ENCODE data around the gene TEKT4. TPM values are rescaled to one million over a fixed set of nuclear protein-coding genes. Genes with fewer than 3 reads are reported as not detected.
"Not testable (repeated sequence)": the region's sequence is repeated elsewhere in the genome, so short reads cannot be mapped to it uniquely, and the experiment has no call there.

The TEKT4 gene
- total RNA-seq (2014; rRNA removed): not detected in 2 replicates
- polyA plus RNA-seq (2012): not detected

- no peak for DNase-seq (ENCODE audit: low read depth)
Observed at GRCh38 chr2:94871226-94872087, at the start of gene TEKT4. Gene TEKT4 (plus strand): TSS chr2:94871430. CDS start chr2:94871580, 150 bp downstream.

DNA sequence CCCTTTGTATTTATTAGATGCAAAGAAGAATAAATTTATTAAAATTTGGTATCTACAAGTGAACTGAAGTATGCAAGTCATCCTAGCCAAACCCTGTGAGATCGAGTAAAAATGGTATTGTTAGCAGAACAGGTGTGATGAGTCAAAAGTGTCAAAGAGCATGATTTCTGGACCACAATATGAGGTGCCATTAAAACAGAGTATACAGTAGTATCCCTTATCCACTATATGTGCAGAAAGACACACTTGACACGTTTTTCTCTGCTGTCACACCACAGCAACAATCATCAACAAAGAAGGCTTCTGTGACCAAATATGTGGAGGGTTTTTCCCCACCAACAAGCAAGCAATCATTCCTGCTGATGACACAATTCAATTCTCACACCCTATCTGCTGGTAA lies 32.0 kb upstream of the TEKT4 start:
- DNase-seq (ENCODE audit: low read depth): not testable (repeated sequence)

GRCh38 chr2:94856856-94857255 lies 14.4 kb upstream of the TEKT4 start:
- not testable (repeated sequence) for DNase-seq (ENCODE audit: low read depth)

DNA sequence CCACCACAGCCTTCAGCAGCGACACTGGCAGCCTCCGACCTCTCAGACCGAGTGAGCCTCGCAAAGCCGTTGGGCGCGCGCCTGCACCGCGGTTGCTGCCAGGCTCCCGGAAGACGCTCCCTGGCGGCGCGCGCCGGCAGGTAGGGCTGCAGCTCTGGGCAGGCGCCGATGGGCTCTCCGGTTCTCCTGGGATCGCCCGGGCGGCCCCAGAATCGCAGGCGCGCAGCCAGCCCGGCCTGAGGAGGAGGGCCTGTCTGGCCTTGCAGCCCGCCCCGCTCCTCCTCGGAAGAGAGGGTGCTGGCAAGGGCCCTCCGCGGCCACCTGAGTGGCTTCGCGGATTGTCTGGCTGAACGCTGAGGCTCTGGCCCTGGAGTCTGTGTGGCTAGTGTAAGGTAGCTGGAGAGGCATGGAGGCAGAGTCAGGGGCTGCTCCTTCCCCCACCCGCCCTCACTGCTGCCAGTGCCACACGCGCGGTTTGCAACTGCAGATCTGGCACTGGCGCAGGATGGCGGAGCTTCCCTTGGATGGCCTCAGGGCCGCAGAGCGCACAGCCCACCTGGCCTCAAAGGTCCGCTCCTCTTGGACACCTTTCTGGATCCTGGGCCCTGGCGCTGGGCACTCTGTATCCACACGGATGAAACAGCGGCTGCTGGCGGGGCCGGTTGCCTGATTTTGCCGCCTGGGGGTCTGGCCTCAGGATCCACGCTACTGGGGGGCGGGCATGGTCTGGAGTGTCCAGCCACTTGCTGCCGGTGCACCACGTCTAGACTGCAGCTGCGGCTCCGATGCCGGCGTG lies 13.7 kb upstream of the TEKT4 start:
- DNase-seq (ENCODE audit: low read depth): not testable (repeated sequence)

DNA sequence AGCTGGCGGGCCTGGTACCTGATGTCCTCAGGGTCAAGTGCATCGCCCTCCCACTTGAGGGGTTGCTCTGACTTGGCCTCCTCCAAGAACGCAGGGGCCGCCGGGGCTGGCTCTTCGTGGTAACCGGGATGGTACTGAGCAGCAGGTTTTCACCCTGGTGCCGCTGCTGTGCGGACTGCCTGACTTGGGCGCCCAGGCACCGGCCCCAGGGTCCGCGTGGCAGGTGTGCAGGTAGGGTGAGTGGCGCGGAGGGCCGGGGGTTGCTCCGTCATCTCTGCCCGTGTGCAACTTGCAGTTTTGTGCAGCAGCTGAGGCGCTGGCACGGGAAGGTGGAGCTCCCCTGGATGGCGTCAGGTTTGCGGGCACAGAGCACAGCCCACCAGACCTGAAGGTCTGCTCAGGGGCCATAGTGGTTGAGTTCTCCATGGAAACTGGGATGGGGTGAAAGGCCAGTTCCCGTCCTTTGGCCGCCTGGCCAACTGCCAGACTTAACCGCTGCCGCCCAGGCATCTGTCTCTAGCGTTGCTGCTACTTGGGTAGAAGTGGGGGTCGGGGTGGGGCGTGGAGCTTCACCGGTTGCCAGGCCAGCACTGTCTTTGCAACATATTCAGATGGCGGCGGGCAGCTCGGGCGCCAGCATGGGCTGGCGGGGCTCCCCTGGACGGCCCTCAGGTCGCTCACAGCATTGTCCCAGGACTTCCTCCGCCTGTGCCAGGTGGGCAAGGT lies 12.9 kb upstream of the TEKT4 start:
- DNase-seq (ENCODE audit: low read depth): not testable (repeated sequence)

DNA sequence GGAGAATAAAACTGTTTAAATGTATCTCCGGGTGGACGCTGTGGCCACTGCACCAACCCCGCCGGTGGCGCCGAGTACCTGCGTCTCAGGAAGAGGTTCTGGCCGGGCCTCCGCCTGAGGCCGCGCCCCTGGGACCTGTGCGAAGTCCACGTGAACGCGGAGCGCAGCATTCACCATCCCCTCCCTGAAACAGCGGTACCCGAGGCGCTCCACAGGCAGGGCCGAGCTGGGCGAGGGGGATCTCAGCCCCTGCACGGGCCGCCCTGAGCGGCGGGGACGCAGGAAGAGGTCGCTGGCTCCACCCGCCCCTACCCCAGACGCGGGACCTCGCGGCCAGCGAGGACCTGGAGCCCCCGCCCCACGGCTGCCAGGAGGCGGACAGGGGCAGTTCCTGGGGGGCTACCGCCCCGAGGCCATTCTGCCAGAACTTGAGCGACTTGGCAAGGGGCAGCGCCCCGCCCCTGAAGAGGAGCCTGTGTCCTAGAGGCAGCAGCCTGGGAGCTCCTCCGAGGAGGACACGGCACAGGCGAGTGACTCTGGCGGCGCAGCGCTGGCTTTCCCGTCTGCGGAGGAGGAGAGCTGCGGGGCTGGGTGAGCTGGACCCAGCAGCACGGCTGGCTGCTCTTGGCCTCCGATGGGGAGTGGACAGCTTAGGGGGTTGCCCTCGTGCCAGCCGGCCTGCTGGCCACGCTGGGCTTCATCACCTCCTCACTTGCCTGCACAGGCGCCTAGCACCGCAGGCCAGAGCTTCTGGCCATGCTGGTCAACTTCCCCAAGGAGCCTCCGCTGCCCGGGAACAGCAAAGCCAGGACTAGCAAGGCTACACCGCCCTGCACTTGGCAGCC lies 9.7 kb upstream of the TEKT4 start:
- DNase-seq (ENCODE audit: low read depth): no peak

- not testable (repeated sequence) for DNase-seq (ENCODE audit: low read depth)
Observed at GRCh38 chr2:94862903-94863302, 8.3 kb upstream of the TEKT4 start.

DNA sequence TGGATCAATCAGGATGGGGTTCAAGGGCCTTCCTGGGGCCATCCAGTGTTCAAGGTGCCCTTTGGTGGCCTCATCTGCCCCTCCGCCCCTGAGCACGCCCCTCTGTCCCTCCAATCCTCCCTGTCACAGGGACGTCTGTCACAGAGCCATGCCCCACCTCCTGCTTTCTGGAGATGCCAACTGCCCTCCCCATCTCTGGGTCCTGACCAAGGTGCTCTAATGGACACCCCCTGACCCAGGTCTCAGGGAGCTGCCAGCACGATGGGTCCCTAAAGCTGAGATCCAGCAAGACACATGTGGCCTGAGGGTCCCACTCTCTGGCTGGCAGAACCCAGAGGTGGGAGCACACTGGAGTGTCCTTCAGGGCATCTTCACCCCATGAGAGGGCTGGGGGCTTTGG lies 2.1 kb upstream of the TEKT4 start:
- DNase-seq (ENCODE audit: low read depth): no peak

- no peak for DNase-seq (ENCODE audit: low read depth)
Observed at GRCh38 chr2:94869552-94870439, 1.4 kb upstream of the TEKT4 start.

DNA sequence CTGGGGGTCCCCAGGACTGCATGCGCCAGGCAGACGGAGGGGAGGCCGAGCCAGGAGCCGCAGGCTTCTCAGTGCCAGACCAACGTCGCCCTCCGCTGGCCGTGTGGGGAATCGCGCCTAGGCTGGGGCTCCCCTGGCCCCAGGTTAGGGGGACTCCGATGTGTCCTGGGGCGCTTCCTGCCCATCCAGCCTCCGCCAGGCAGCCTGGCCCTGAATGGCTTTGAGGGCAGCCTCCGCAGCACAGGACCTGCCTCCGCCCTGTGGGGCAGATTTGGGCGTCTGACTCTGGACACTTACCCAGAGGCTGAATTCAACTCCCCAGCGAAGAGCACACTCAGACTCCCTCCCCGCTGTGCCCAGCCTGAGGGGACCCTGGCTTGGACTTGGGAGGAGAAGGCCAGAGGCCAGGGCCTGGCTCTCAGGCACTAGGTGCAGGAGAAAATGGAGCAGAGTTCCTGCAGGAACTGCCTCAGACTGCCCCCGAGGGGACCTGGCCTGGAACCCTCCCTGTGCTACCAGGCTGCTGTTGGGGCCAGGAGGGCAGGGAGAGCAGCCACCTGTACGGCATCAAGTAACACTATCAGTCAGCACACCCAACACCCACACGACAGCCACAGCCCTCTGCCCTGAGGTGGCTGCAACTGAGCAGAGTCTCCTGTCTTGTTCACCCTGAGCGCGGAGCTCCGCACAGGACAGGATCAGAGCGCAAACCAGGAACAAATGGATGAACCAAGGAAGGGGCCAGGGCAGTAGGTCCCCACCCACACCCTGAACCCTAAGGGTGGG lies 597 bp upstream of the TEKT4 start:
- no peak for DNase-seq (ENCODE audit: low read depth)

DNA sequence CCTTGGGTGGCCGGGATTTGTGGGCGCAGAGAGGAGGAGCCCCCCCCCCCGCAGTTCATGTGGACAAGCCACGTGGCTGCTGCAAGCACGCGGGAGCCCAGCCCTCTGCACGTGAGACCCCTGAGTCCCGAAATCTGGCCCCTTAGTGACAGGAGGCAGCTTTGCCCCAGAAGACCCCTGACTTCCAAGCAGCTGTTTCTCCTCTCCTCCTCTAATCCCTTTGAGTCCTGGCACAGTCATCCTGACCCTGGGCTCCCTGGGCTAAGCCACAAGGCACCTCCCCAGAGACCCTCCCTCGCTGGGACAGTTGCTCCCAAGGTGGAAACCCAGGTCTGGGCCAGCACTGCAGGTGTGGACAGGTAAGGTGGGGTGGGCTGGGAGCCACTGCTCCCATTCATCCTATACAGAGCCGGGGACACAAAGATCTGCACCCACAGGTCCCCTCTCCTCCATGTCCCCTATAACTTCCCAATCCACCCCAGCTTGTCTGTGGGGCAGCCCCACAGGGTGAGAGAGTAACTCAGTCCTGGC lies 923 bp downstream of the TEKT4 start:
- no peak for DNase-seq (ENCODE audit: low read depth)

GRCh38 chr2:94872676-94873361 lies 1.6 kb downstream of the TEKT4 start:
- no peak for DNase-seq (ENCODE audit: low read depth)

DNA sequence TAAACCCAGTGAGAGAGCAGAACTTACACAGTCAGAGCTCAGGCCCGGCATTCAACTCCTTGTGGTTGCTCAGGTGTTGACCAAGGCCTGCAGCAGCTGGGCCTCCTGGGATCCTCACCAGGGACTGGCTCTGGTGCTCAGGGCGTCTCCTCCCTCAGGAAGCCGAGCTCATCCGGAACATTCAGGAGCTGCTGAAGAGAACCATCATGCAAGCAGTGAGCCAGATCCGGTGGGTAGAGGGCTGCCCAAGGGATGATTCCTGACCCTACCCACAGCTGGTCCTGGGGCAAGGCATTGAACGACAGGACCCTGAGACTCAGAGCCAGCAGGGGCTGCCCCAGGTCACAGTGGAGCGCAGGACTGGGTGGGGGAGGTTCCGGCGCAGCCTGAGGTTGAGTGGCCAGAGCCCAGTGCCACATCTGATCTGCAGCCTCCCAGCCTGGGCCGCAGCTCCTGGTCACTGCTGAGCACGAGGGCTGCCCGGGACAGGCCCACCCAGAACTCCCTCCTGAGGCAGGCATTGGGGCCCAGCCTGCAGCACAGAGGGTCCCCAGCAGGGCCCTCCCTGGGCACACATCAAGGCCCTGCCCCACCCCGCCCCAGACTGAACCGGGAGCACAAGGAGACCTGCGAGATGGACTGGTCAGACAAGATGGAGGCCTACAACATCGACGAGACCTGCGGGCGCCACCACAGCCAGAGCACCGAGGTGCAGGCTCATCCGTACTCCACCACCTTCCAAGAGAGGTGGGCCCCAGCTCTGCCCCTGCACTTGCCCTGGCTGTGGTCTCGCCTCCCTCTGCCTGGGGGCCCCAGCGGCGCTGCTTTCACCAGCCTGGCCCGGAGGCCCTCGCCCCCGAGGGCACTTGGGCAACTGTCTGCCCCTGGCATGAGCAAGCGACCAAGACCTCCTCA lies 2.4 kb downstream of the TEKT4 start:
- DNase-seq (ENCODE audit: low read depth): no peak

DNA sequence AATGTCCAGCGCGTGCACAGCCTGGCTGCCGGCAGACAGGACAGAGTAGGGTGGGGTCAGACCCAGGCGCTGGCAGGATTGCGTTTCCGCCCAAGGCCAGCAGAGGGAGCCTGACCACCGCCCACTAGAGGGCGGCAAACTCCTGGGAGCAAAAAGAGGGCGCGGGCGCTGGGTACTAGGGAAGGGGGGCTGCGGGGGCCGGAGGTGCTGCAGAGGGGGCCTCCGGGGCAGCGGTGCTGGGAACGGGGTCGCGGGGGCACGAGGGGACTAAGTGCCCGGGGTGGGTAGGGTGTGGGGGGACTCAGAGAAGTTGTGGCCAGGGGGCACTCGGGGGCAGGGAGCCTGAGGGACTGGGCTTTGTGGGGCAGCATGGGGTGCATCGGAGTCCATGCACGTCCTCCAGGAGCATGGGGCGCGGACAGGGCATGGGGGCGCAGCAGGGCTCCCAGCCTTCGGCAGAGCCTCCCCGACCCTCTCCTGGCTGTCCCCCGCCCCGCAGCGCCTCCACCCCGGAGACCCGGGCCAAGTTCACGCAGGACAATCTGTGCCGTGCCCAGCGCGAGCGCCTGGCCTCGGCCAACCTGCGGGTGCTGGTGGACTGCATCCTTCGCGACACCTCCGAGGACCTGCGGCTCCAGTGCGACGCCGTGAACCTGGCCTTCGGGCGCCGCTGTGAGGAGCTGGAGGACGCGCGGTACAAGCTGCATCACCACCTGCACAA lies 3.2 kb downstream of the TEKT4 start:
- DNase-seq (ENCODE audit: low read depth): peak; percentile 7

- DNase-seq (ENCODE audit: low read depth): no peak
Observed at GRCh38 chr2:94875064-94875819, 4.0 kb downstream of the TEKT4 start.

Data from LHCN-M2 (cell line).